ENCODE results near the gene ZMYM5.
"Not testable (repeated sequence)": the region's sequence is repeated elsewhere in the genome, so short reads cannot be mapped to it uniquely, and the experiment has no call there.

ZMYM5 gene

GRCh38 chr13:19782049-19782726 is 81.3 kb downstream of the ZMYM5 start:
- H2AFZ ChIP-seq (ENCODE audit: low read length) = peak overlapping the region; percentile 68
- no peaks in the 10 kb centered on the region for H3K9me3 ChIP-seq (ENCODE audit: insufficient read depth, low read depth, low read length)
- H3K4me3 ChIP-seq (ENCODE audit: low read length, poor library complexity, severe bottlenecking) = peak overlapping the region; percentile 98
- no peaks in the 10 kb centered on the region for H3K4me1 ChIP-seq (ENCODE audit: insufficient read depth, low read length, poor library complexity, severe bottlenecking)
- no peaks in the 10 kb centered on the region for H3K27me3 ChIP-seq (ENCODE audit: insufficient read depth, low read length, poor library complexity, severe bottlenecking)
- H4K20me1 ChIP-seq (ENCODE audit: insufficient read depth, low read length, poor library complexity, severe bottlenecking) = peaks cover 18% of the 10 kb centered on the region
- no peaks in the 10 kb centered on the region for H3K36me3 ChIP-seq (ENCODE audit: insufficient read depth, low read length)
- H3F3A ChIP-seq (ENCODE audit: low read depth) = no peaks in the 10 kb centered on the region
- H3K4me2 ChIP-seq (ENCODE audit: low read depth, low read length, poor library complexity, severe bottlenecking) = peak overlapping the region; percentile 95
- TF ChIP-seq EZH2phosphoT487 (IDR thresholded peaks at IDR 0.05; ENCODE audit: borderline replicate concordance) (no peak), CTCF (conservative IDR thresholded peaks at IDR 0.05; ENCODE audit: low read length) (no peak)
- peak overlapping the region; percentile 99 for H3K9ac ChIP-seq (ENCODE audit: low read depth, low read length, poor library complexity, severe bottlenecking)
- H3K79me2 ChIP-seq (ENCODE audit: insufficient read depth, low read length) = peaks cover 31% of the 10 kb centered on the region
- H3K9me2 ChIP-seq (replicated peaks; ENCODE audit: low read depth, low read length) = no peaks in the 10 kb centered on the region

DNA sequence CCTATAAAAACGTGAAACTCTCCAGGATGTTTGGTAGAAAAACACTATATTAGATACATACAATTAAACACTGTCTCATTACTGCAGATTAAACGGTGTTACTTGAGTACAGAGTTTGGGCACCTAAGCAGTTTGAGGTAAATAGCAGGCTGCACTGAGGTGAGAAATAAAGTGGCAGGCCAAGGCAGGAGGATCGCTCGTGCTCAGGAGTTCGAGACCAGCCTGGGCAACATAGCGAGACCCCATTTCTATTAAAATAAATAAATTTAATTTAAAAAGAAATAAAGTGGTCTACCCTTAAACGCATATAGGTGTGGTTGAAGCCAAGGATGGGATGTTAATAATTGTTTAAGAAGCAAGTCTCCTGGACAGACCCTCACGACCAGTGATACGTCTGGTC is 81.9 kb downstream of the ZMYM5 start:
- no peaks in the 10 kb centered on the region for H3K9me3 ChIP-seq (ENCODE audit: insufficient read depth, low read depth, low read length)
- H3K4me3 ChIP-seq (ENCODE audit: low read length, poor library complexity, severe bottlenecking) = peak overlapping the region; percentile 98
- H3K27me3 ChIP-seq (ENCODE audit: insufficient read depth, low read length, poor library complexity, severe bottlenecking) = no peaks in the 10 kb centered on the region
- TF ChIP-seq EZH2phosphoT487 (IDR thresholded peaks at IDR 0.05; ENCODE audit: borderline replicate concordance) (no peak), CTCF (conservative IDR thresholded peaks at IDR 0.05; ENCODE audit: low read length) (no peak)
- no peaks in the 10 kb centered on the region for H3K36me3 ChIP-seq (ENCODE audit: insufficient read depth, low read length)
- peaks cover 37% of the 10 kb centered on the region for H3K79me2 ChIP-seq (ENCODE audit: insufficient read depth, low read length)
- no peaks in the 10 kb centered on the region for H3K4me1 ChIP-seq (ENCODE audit: insufficient read depth, low read length, poor library complexity, severe bottlenecking)
- no peaks in the 10 kb centered on the region for H3K9me2 ChIP-seq (replicated peaks; ENCODE audit: low read depth, low read length)
- peak overlapping the region; percentile 95 for H3K4me2 ChIP-seq (ENCODE audit: low read depth, low read length, poor library complexity, severe bottlenecking)
- H3K9ac ChIP-seq (ENCODE audit: low read depth, low read length, poor library complexity, severe bottlenecking) = peak overlapping the region; percentile 99
- H4K20me1 ChIP-seq (ENCODE audit: insufficient read depth, low read length, poor library complexity, severe bottlenecking) = peaks cover 22% of the 10 kb centered on the region
- H3F3A ChIP-seq (ENCODE audit: low read depth) = no peaks in the 10 kb centered on the region
- H2AFZ ChIP-seq (ENCODE audit: low read length) = no peak overlapping the region

- H3K9ac ChIP-seq (ENCODE audit: low read depth, low read length, poor library complexity, severe bottlenecking) = peak overlapping the region; percentile 99
- H2AFZ ChIP-seq (ENCODE audit: low read length); H3K9me3 ChIP-seq (ENCODE audit: insufficient read depth, low read depth, low read length); H3K4me1 ChIP-seq (ENCODE audit: insufficient read depth, low read length, poor library complexity, severe bottlenecking); H3K36me3 ChIP-seq (ENCODE audit: insufficient read depth, low read length); H3F3A ChIP-seq (ENCODE audit: low read depth); H3K27me3 ChIP-seq (ENCODE audit: insufficient read depth, low read length, poor library complexity, severe bottlenecking); H3K9me2 ChIP-seq (replicated peaks; ENCODE audit: low read depth, low read length): not testable (repeated sequence)
- peaks cover 44% of the 10 kb centered on the region for H3K79me2 ChIP-seq (ENCODE audit: insufficient read depth, low read length)
- peak overlapping the region; percentile 95 for H3K4me2 ChIP-seq (ENCODE audit: low read depth, low read length, poor library complexity, severe bottlenecking)
- peaks cover 28% of the 10 kb centered on the region for H4K20me1 ChIP-seq (ENCODE audit: insufficient read depth, low read length, poor library complexity, severe bottlenecking)
- H3K4me3 ChIP-seq (ENCODE audit: low read length, poor library complexity, severe bottlenecking) = peak overlapping the region; percentile 98
Observed at GRCh38 chr13:19780753-19781418, 82.6 kb downstream of the ZMYM5 start.

Data from Loucy (cell line).